H9 (cell line): ENCODE results near the gene SKOR2. TPM values are rescaled to one million over a fixed set of nuclear protein-coding genes. Genes with fewer than 3 reads are reported as not detected.

Experiments
- DNase-seq: peaks from one replicate; pipeline ENCODE4 v3.0.0-alpha.2; 2017
- H2AFZ ChIP-seq: one replicate; pipeline ENCODE4 v1.6.1; 2013; ENCODE audit warnings: mild to moderate bottlenecking, low read length, control low read depth, moderate library complexity
- H2AK5ac ChIP-seq: 2 replicates; pipeline ENCODE4 v1.6.1; 2013; ENCODE audit warnings: low read length, control low read depth, mixed read lengths; ENCODE audit not compliant: insufficient read length
- H2BK120ac ChIP-seq: one replicate; pipeline ENCODE4 v1.6.1; 2013; ENCODE audit warnings: low read depth, mild to moderate bottlenecking, low read length, control low read depth, inconsistent platforms; ENCODE audit not compliant: poor library complexity, severe bottlenecking
- H2BK12ac ChIP-seq: 2 replicates; pipeline ENCODE4 v1.6.1; 2013; ENCODE audit warnings: low read length, control low read depth, mixed read lengths, low read depth; ENCODE audit not compliant: insufficient read length
- H2BK15ac ChIP-seq: 2 replicates; pipeline ENCODE4 v1.6.1; 2013; ENCODE audit warnings: low read depth, low read length, control low read depth
- H2BK20ac ChIP-seq: one replicate; pipeline ENCODE4 v1.6.1; 2013; ENCODE audit warnings: low read depth, mild to moderate bottlenecking, low read length, control low read depth, inconsistent platforms; ENCODE audit not compliant: poor library complexity, severe bottlenecking
- H2BK5ac ChIP-seq: 2 replicates; pipeline ENCODE4 v1.6.1; 2013; ENCODE audit warnings: low read length, control low read depth, mixed read lengths; ENCODE audit not compliant: insufficient read length
- H3K14ac ChIP-seq: 2 replicates; pipeline ENCODE4 v1.6.1; 2013; ENCODE audit warnings: low read length, control low read depth; ENCODE audit not compliant: insufficient read depth
- H3K18ac ChIP-seq: 2 replicates; pipeline ENCODE4 v1.6.1; 2013; ENCODE audit warnings: low read depth, mild to moderate bottlenecking, mixed read lengths, low read length, control low read depth; ENCODE audit not compliant: insufficient read length
- H3K23ac ChIP-seq: 2 replicates; pipeline ENCODE4 v1.6.1; 2013; ENCODE audit warnings: low read length, control low read depth, mixed read lengths, low read depth; ENCODE audit not compliant: insufficient read length
- H3K23me2 ChIP-seq: 2 replicates; pipeline ENCODE4 v1.6.1; 2013; ENCODE audit warnings: low read depth, mild to moderate bottlenecking, mixed read lengths, low read length, control low read depth; ENCODE audit not compliant: insufficient read length, poor library complexity, severe bottlenecking
- H3K27ac ChIP-seq: 2 replicates; pipeline ENCODE4 v1.5.1; 2013; ENCODE audit warnings: low read length, control low read depth, mixed read lengths, low read depth; ENCODE audit not compliant: insufficient read length
- H3K27me3 ChIP-seq: 2 replicates; pipeline ENCODE4 v1.6.1; 2013; ENCODE audit warnings: low read length, control low read depth, inconsistent platforms; ENCODE audit not compliant: insufficient read depth
- H3K4ac ChIP-seq: 2 replicates; pipeline ENCODE4 v1.6.1; 2013; ENCODE audit warnings: low read depth, mild to moderate bottlenecking, control low read depth, inconsistent platforms, low read length, moderate library complexity
- H3K4me1 ChIP-seq: 2 replicates; pipeline ENCODE4 v1.6.1; 2013; ENCODE audit warnings: low read length, control low read depth, inconsistent platforms; ENCODE audit not compliant: insufficient read depth
- H3K4me2 ChIP-seq: 2 replicates; pipeline ENCODE4 v1.6.1; 2013; ENCODE audit warnings: low read length, control low read depth, mixed read lengths; ENCODE audit not compliant: insufficient read length, insufficient read depth
- H3K56ac ChIP-seq: 2 replicates; pipeline ENCODE4 v1.6.1; 2013; ENCODE audit warnings: low read depth, mild to moderate bottlenecking, mixed read lengths, low read length, control low read depth; ENCODE audit not compliant: insufficient read length
- H3K79me1 ChIP-seq: 2 replicates; pipeline ENCODE4 v1.6.1; 2013; ENCODE audit warnings: low read depth, mild to moderate bottlenecking, moderate library complexity, low read length, control low read depth, inconsistent platforms; ENCODE audit not compliant: insufficient read depth, poor library complexity, severe bottlenecking
- H3K79me2 ChIP-seq: 2 replicates; pipeline ENCODE4 v1.6.1; 2013; ENCODE audit warnings: low read length, control low read depth, inconsistent platforms; ENCODE audit not compliant: insufficient read depth
- H3K9ac ChIP-seq: 2 replicates; pipeline ENCODE4 v1.6.1; 2013; ENCODE audit warnings: low read length, control low read depth, mixed read lengths; ENCODE audit not compliant: insufficient read length; ENCODE audit errors: extremely low read depth
- H3K9me3 ChIP-seq: one replicate; pipeline ENCODE4 v1.6.1; 2013; ENCODE audit warnings: low read depth, low read length, inconsistent platforms; ENCODE audit not compliant: control insufficient read depth
- H3T11ph ChIP-seq: one replicate; pipeline ENCODE4 v1.6.1; 2013; ENCODE audit warnings: mild to moderate bottlenecking, low read length, control low read depth, inconsistent platforms
- H4K20me1 ChIP-seq: one replicate; pipeline ENCODE4 v1.6.1; 2013; ENCODE audit not compliant: control insufficient read depth, insufficient read length, insufficient read depth
- H4K5ac ChIP-seq: 2 replicates; pipeline ENCODE4 v1.6.1; 2013; ENCODE audit warnings: low read depth, mild to moderate bottlenecking, mixed read lengths, low read length, control low read depth; ENCODE audit not compliant: insufficient read length
- H4K8ac ChIP-seq: replicated peaks from 2 replicates; pipeline ENCODE4 v1.6.1; 2013; ENCODE audit warnings: low read length, control low read depth, mixed read lengths, low read depth; ENCODE audit not compliant: insufficient read length
- H4K91ac ChIP-seq: 2 replicates; pipeline ENCODE4 v1.6.1; 2013; ENCODE audit warnings: low read depth, mild to moderate bottlenecking, moderate library complexity, mixed read lengths, low read length, control low read depth; ENCODE audit not compliant: insufficient read length
- H3K27ac Mint-ChIP-seq, 3 experiments: 2 replicates in 2 of 3; 3 replicates in 1 of 3; pipeline ENCODE4 v1.8.0; 2020 to 2021; ENCODE audit warnings: mixed read lengths in 3 of 3, mild to moderate bottlenecking in 1 of 3, moderate library complexity in 1 of 3
- H3K27me3 Mint-ChIP-seq: 2 replicates; pipeline ENCODE4 v1.8.0; 2021; ENCODE audit warnings: low read depth, mild to moderate bottlenecking, moderate library complexity, mixed read lengths
- H3K36me3 Mint-ChIP-seq, 3 experiments: 2 replicates in 2 of 3; 3 replicates in 1 of 3; pipeline ENCODE4 v1.8.0; 2020 to 2021; ENCODE audit warnings: low read depth in 3 of 3, mixed read lengths in 3 of 3; ENCODE audit not compliant: insufficient read depth in 1 of 3
- H3K4me1 Mint-ChIP-seq, 2 experiments: 2 replicates each; pipeline ENCODE4 v1.8.0; 2020; ENCODE audit warnings: mixed read lengths in 2 of 2
- H3K4me3 Mint-ChIP-seq, 2 experiments: 2 replicates in 1 of 2; 3 replicates in 1 of 2; pipeline ENCODE4 v1.8.0; 2020 to 2021; ENCODE audit warnings: mild to moderate bottlenecking in 2 of 2, mixed read lengths in 2 of 2, moderate library complexity in 1 of 2
- H3K9me3 Mint-ChIP-seq, 2 experiments: 2 replicates in 1 of 2; 3 replicates in 1 of 2; pipeline ENCODE4 v1.8.0; 2020; ENCODE audit warnings: mild to moderate bottlenecking in 2 of 2, mixed read lengths in 2 of 2, moderate library complexity in 1 of 2
- WGBS: extraction: QIAGEN DNeasy Blood & Tissue Kit; methylation state at CpG from one replicate; pipeline ENCODE4 v1.1.7; 2013; ENCODE audit warnings: missing lambda C conversion rate, low lambda C conversion rate, mixed read lengths; ENCODE audit not compliant: insufficient read length; ENCODE audit errors: extremely low coverage; 5-methylcytosine and 5-hydroxymethylcytosine counted together
- total RNA-seq: library from RNA; stranded (reverse); gene quantifications from 2 replicates; pipeline ENCODE4 v1.2.1, GENCODE V29; 2021
- TF ChIP-seq, protein P1 (sequence below): fragments of 200-600 bp; sonication (generic); conservative IDR thresholded peaks from 3 replicates; pipeline ENCODE4 v1.8.0; 2021; ENCODE audit warnings: antibody characterized with exemption, mild to moderate bottlenecking

SKOR2 gene
- total RNA-seq, 1 experiment from 2014 or later = 0.24 TPM

DNA sequence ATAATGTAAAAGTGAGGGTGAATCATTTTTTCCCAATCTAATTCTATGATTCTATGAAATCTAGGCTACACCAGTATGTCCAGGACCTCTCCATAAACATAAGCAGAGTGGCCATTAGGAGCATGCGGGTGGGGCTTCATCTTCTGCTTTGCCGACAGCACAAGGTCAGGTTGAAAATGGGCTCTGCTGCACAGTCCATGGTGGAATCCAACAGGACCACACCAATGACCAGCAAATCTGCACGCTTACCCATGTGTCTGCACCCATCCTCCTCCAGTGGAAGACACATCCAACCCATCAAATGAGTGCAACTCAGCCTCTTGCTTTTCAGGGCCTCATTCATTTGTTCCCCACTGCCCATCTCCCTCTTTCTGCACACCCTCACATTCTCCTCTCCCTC is 43.3 kb upstream of the SKOR2 start:
- no peak overlapping the region for H2AFZ ChIP-seq
- no peak overlapping the region for H4K8ac ChIP-seq
- TF ChIP-seq, protein P1, sequence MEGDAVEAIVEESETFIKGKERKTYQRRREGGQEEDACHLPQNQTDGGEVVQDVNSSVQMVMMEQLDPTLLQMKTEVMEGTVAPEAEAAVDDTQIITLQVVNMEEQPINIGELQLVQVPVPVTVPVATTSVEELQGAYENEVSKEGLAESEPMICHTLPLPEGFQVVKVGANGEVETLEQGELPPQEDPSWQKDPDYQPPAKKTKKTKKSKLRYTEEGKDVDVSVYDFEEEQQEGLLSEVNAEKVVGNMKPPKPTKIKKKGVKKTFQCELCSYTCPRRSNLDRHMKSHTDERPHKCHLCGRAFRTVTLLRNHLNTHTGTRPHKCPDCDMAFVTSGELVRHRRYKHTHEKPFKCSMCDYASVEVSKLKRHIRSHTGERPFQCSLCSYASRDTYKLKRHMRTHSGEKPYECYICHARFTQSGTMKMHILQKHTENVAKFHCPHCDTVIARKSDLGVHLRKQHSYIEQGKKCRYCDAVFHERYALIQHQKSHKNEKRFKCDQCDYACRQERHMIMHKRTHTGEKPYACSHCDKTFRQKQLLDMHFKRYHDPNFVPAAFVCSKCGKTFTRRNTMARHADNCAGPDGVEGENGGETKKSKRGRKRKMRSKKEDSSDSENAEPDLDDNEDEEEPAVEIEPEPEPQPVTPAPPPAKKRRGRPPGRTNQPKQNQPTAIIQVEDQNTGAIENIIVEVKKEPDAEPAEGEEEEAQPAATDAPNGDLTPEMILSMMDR = no peak
- WGBS = no CpG with 5 or more reads among the region's 3 CpGs
- no peak overlapping the region for H2BK20ac ChIP-seq
- no peak overlapping the region; the same call in 1 of the 2 replicates for H3K14ac ChIP-seq
- H4K91ac ChIP-seq = no peak overlapping the region
- no peaks in the 10 kb centered on the region for H3K79me1 ChIP-seq
- H4K5ac ChIP-seq = no peak overlapping the region
- no peak for DNase-seq
- Mint-ChIP-seq H3K27me3 (peaks cover 12% of the 10 kb centered on the region), H3K4me1 (peaks cover 4% of the 10 kb centered on the region in 2 experiments), H3K4me3 (no peak overlapping the region), H3K9me3 (peaks cover 4 to 17% of the 10 kb centered on the region in 2 experiments), H3K36me3 (peaks cover 0 to 2% (median 0%) of the 10 kb centered on the region in 3 experiments; a peak in 3 of 7 replicates), H3K27ac (no peak overlapping the region; a peak in 1 of 7 replicates)
- H3K9me3 ChIP-seq = no peaks in the 10 kb centered on the region
- no peak overlapping the region for H3K27ac ChIP-seq
- no peak overlapping the region for H3K56ac ChIP-seq
- no peak overlapping the region for H3K4me2 ChIP-seq
- no peaks in the 10 kb centered on the region for H4K20me1 ChIP-seq
- no peak overlapping the region for H2BK15ac ChIP-seq
- no peak overlapping the region for H3K18ac ChIP-seq
- no peak overlapping the region for H3K4ac ChIP-seq
- no peak overlapping the region for H2BK120ac ChIP-seq
- H3K79me2 ChIP-seq = no peaks in the 10 kb centered on the region
- no peak overlapping the region for H3T11ph ChIP-seq
- H3K23me2 ChIP-seq = no peaks in the 10 kb centered on the region
- no peak overlapping the region for H3K23ac ChIP-seq
- H2BK5ac ChIP-seq = no peak overlapping the region
- H3K9ac ChIP-seq = no peak overlapping the region
- H3K4me1 ChIP-seq = no peaks in the 10 kb centered on the region
- no peak overlapping the region for H2AK5ac ChIP-seq
- no peaks in the 10 kb centered on the region for H3K27me3 ChIP-seq
- no peak overlapping the region for H2BK12ac ChIP-seq
